ENCODE data around the gene BEGAIN.

BEGAIN gene

DNA sequence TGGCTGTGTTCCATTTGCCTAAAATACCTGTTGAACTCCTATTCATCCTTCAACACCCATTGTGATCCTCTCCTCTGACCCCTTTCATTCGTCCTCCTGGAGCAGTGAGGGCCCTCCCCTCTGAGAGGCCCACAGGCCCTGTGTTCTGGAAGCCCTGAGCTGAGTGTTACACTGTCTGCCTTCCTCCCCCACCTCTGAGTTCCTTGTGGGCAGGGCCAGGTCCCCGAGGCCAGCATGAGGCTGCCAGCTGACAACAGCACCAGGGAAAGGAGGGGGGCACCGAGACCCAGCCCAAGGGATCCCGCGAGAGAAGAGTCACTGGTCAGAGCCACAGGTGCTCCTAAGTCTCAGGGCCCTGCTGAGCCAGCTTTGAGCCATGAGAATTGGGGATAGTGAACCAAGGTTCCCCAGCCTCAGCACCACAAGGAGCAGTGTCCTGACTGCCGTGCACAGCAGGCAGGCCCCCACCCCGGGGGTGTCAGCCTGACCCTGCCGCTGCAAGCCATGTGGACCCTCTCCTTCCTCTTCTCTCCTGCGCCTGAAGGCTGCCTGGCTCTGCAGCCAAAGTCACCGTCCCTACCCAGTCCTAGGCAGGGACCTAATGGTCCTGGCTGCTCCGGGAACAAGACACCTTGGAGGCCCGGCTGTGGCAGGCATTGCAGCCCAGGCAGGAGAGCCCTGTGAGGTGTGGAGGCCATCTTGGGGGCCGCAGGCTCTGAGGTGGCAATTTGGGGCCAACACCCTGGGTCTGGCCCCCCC is 52.5 kb downstream of the BEGAIN start:
- H3K4me3 ChIP-seq (ENCODE audit: low read depth, low read length): no peak overlapping the region
- peak; percentile 92 for DNase-seq (ENCODE audit: low read depth)
- TF ChIP-seq, protein P1, sequence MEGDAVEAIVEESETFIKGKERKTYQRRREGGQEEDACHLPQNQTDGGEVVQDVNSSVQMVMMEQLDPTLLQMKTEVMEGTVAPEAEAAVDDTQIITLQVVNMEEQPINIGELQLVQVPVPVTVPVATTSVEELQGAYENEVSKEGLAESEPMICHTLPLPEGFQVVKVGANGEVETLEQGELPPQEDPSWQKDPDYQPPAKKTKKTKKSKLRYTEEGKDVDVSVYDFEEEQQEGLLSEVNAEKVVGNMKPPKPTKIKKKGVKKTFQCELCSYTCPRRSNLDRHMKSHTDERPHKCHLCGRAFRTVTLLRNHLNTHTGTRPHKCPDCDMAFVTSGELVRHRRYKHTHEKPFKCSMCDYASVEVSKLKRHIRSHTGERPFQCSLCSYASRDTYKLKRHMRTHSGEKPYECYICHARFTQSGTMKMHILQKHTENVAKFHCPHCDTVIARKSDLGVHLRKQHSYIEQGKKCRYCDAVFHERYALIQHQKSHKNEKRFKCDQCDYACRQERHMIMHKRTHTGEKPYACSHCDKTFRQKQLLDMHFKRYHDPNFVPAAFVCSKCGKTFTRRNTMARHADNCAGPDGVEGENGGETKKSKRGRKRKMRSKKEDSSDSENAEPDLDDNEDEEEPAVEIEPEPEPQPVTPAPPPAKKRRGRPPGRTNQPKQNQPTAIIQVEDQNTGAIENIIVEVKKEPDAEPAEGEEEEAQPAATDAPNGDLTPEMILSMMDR (IDR thresholded peaks at IDR 0.05; ENCODE audit: low read depth, low read length): no peak
- TF ChIP-seq, protein P2, sequence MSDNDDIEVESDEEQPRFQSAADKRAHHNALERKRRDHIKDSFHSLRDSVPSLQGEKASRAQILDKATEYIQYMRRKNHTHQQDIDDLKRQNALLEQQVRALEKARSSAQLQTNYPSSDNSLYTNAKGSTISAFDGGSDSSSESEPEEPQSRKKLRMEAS (IDR thresholded peaks at IDR 0.05; ENCODE audit: low read depth, low read length): peak; percentile 54
- TF ChIP-seq MYC (IDR thresholded peaks at IDR 0.05; ENCODE audit: low read depth, low read length): peak; percentile 65
- TF ChIP-seq POLR2A (IDR thresholded peaks at IDR 0.05; ENCODE audit: extremely low read depth, insufficient read length): no peak

DNA sequence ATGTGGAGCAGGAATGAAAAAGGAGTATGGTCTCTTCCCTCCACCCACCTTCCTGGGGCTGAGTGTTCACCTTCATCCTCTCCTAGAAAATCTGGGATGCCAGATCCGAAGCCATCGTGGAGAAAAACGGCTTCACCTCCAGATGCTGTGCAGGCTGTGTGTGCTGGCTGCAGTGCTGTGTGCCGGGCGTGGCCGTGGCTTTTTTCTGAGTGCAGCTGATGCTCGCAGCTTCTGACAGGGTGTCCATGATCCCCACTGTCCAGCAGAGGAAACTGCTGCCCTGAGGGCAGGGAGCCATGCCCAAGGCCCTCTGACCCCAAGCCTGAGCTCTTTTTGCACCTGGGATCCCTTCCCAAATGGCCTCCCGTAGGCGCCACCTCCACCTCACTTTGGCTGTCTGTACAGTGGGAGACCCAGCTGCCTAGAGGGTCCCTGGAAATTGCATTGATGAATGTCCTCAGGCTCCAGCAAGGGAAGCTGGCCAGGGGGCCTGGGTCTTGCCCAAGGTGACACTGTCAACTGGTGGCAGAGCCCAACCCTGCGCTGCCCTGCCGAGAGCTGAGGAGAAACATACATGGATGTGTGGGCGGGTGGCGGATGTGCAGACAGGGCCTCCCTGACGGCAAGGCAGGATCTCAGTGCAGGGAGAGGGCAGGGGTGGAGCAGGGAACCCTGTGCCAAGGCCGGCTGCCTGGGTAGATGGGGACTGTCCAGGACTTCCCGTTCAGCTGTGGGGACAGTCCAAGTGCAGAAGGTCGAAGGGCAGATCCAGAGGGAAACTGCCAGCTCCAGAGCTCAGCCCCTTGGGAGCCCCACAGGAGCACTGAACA is 53.3 kb downstream of the BEGAIN start:
- TF ChIP-seq MYC (IDR thresholded peaks at IDR 0.05; ENCODE audit: low read depth, low read length): peak; percentile 61; the same call in 1 of the 2 replicates
- TF ChIP-seq, protein P1 (IDR thresholded peaks at IDR 0.05; ENCODE audit: low read depth, low read length): no peak
- TF ChIP-seq, protein P2 (IDR thresholded peaks at IDR 0.05; ENCODE audit: low read depth, low read length): peak; percentile 66
- peak; percentile 87 for DNase-seq (ENCODE audit: low read depth)
- H3K4me3 ChIP-seq (ENCODE audit: low read depth, low read length): peak overlapping the region; percentile 34

DNA sequence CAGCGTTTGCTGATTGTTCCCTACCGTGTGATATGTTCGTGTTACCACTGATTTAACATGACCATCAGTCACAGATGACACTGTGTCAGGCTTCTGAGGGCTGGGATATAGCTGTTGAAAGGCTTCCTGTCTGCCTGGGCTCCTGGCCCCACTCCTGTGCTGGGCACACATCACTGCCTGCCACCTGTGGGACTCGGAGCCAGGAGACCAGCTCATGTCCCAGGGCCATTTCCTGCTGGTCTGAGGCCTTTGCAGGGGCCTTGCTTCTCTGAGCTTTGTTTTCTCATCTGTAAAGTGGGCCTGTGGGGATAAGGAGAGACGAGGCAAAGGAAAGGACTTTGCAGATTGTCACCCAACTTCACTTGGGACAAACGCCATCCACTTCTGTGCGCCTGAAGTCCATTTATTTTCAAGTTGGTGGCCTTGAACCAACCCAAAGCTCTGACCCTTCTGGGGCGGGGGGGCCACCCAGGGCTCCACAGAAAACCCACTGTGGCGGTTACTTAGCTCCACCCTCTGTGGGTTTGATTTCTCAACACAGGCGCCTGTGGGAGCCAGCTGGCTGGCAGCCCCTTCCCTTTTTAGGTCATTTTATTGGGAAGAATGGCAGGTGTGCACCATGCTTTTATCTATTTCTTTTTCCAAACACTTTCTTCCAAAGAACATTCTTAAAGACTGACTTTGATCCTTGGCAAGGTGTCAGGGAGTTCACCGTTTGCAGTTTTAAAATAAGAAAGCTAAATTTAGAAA is 54.1 kb downstream of the BEGAIN start:
- H3K4me3 ChIP-seq (ENCODE audit: low read depth, low read length): peak overlapping the region; percentile 34
- TF ChIP-seq, protein P2 (IDR thresholded peaks at IDR 0.05; ENCODE audit: low read depth, low read length): no peak
- no peak for TF ChIP-seq POLR2A (IDR thresholded peaks at IDR 0.05; ENCODE audit: extremely low read depth, insufficient read length)
- no peak for TF ChIP-seq MYC (IDR thresholded peaks at IDR 0.05; ENCODE audit: low read depth, low read length)
- TF ChIP-seq, protein P1 (IDR thresholded peaks at IDR 0.05; ENCODE audit: low read depth, low read length): no peak
- DNase-seq (ENCODE audit: low read depth): peak; percentile 88

DNA sequence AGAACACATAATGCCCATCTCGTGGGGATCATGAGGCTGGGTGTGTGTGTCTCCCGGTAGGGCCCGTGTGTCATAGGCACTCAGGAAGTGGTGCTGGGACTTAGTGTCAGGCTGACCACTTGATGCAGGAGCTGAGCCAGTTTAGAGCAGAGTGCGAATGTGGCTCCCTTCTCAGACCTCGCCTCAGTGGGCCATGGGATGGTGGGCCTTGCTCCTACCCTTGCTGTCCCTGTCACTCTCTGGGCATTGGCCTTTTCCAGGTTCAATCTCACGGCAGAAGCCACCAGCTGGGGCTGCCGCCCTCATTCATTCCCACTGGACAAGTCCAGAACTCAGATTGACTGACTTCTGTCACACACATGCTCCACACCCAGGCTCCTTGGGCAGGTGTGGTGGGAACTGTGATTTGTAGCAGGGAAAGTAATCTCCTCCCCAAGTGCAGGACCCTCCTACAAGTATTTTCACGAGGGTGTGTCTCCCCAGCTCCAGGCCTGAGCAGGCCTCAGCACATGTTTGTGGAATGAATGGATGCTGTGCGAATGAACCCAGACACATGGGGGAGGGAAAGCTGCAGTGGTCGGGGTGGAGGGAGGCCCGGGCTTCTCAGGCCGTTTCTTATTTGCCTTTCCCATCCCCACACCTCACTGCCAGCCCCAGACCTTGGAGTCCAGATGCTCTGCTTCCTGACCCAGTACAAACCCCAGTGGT is 54.9 kb downstream of the BEGAIN start:
- TF ChIP-seq, protein P1 (IDR thresholded peaks at IDR 0.05; ENCODE audit: low read depth, low read length): no peak
- TF ChIP-seq, protein P2 (IDR thresholded peaks at IDR 0.05; ENCODE audit: low read depth, low read length): 0 out of 2 replicates have a peak, but pooled peaks have one; percentile 5
- peak; percentile 46 for DNase-seq (ENCODE audit: low read depth)
- H3K4me3 ChIP-seq (ENCODE audit: low read depth, low read length): no peak overlapping the region

All from NB4 (cell line).